Right lobe of liver (tissue), 4 donors: ENCODE data around the gene ZMAT3.

ENCODE experiments used
- POLR2A ChIP-seq: fragments of 450-650 bp; IDR thresholded peaks from one replicate; pipeline ENCODE4 v1.6.1; 2017; ENCODE audit warnings: antibody characterized with exemption, mild to moderate bottlenecking
- TF ChIP-seq, protein P1 (sequence below), 4 donors: fragments of 200-600 bp in 3 of 4; fragments of 450-650 bp in 1 of 4; IDR thresholded peaks; one replicate each; pipeline versions ENCODE4 v1.5.1 to v1.8.0; 2016 to 2022; ENCODE audit warnings: antibody characterized with exemption in 4 of 4, mild to moderate bottlenecking in 2 of 4
- donor health status: DM: no; HTN: no; CAD: no.
- donor health status: DM: no; HTN: no; CAD: no.
- donor health status: DM: no; HTN: yes; CAD: no.

DNA sequence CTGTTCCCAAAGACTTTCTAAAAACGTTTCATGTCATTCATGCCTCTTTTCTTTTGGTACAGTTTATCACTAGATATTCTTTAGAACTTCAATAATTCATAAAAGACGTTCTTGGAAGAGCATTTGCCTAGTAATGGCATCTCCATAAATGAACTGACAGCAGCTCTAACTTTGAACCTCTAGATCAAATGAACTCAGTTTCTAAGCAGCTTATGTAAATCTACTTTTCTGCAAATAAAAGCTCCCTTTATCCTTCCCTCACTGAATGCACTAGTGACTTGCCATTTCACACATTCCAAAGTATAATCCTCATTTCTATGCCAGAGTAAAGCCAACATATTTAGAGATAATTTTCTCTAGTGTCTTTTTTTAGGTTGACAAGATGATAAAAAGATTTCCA is 85.2 kb downstream of the ZMAT3 start:
- TF ChIP-seq, protein P1, sequence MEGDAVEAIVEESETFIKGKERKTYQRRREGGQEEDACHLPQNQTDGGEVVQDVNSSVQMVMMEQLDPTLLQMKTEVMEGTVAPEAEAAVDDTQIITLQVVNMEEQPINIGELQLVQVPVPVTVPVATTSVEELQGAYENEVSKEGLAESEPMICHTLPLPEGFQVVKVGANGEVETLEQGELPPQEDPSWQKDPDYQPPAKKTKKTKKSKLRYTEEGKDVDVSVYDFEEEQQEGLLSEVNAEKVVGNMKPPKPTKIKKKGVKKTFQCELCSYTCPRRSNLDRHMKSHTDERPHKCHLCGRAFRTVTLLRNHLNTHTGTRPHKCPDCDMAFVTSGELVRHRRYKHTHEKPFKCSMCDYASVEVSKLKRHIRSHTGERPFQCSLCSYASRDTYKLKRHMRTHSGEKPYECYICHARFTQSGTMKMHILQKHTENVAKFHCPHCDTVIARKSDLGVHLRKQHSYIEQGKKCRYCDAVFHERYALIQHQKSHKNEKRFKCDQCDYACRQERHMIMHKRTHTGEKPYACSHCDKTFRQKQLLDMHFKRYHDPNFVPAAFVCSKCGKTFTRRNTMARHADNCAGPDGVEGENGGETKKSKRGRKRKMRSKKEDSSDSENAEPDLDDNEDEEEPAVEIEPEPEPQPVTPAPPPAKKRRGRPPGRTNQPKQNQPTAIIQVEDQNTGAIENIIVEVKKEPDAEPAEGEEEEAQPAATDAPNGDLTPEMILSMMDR (IDR thresholded peaks at IDR 0.05): no peak
- no peak for TF ChIP-seq POLR2A
